ENCODE results near the gene MPC2.

The MPC2 gene

DNA sequence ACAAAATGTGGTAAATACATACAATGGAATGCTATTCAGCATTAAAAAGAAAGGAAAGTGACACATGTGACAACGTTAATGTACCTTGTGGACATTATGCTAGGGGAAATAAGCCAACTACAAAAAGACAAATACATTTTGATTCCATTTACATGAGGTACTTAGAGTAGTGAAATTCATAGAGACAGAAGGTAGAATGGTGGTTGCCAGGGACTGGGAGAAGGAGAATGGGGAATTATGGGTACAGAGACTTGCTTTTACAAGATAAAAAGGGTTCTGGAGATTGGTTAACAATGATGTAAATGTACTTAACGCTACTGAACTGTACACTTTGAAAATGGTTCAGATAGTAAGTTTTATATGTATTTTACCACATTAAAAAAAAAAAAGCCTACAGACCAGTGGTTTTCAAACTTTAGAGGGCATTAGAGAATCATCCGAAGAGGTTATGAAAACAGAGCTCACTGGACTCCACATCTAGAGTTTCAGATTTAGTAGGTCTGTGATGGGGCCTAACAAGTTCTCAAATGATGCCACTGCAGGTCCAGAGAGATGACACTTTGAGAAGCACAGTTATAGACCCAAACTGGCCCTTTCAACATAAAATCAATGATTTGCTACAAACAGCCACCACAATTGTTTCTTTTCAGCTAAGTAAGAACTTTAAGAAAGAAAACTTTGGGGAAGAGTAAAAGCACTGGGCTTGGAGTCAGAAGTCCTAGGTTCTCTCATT is 13.4 kb downstream of the MPC2 start:
- Histone ChIP-seq H2AFZ (ENCODE audit: low read depth, low read length) (no peak overlapping the region), H3K4me2 (ENCODE audit: insufficient read depth, low read length) (no peak overlapping the region), H3K79me2 (ENCODE audit: insufficient read depth, low read length) (peaks cover 23% of the 10 kb centered on the region), H3K4me1 (ENCODE audit: insufficient read depth, low read length) (no peaks in the 10 kb centered on the region), H3K9ac (ENCODE audit: low read depth, low read length) (no peak overlapping the region), H3K36me3 (ENCODE audit: insufficient read depth, low read length) (no peaks in the 10 kb centered on the region), H4K20me1 (ENCODE audit: insufficient read depth, low read length) (no peaks in the 10 kb centered on the region), H3K4me3 (ENCODE audit: low read depth in 1 of 2, low read length in 2 of 2) (no peak overlapping the region), H3K9me3 (ENCODE audit: insufficient read depth, low read length, severe bottlenecking) (no peaks in the 10 kb centered on the region), H3K27me3 (ENCODE audit: insufficient read depth, low read length, poor library complexity) (no peaks in the 10 kb centered on the region), H3K27ac (ENCODE audit: low read length) (no peak overlapping the region)
- ATAC-seq (ENCODE audit: insufficient read depth, low read depth) (no peak), DNase-seq (no peak)
- TF ChIP-seq, protein P1, sequence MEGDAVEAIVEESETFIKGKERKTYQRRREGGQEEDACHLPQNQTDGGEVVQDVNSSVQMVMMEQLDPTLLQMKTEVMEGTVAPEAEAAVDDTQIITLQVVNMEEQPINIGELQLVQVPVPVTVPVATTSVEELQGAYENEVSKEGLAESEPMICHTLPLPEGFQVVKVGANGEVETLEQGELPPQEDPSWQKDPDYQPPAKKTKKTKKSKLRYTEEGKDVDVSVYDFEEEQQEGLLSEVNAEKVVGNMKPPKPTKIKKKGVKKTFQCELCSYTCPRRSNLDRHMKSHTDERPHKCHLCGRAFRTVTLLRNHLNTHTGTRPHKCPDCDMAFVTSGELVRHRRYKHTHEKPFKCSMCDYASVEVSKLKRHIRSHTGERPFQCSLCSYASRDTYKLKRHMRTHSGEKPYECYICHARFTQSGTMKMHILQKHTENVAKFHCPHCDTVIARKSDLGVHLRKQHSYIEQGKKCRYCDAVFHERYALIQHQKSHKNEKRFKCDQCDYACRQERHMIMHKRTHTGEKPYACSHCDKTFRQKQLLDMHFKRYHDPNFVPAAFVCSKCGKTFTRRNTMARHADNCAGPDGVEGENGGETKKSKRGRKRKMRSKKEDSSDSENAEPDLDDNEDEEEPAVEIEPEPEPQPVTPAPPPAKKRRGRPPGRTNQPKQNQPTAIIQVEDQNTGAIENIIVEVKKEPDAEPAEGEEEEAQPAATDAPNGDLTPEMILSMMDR (IDR thresholded peaks at IDR 0.05; ENCODE audit: borderline replicate concordance, extremely low read depth, low read length, poor library complexity, severe bottlenecking): no peak
- TF ChIP-seq EZH2 (IDR thresholded peaks at IDR 0.05; ENCODE audit: borderline replicate concordance, low read depth, low read length, severe bottlenecking): no peak

DNA sequence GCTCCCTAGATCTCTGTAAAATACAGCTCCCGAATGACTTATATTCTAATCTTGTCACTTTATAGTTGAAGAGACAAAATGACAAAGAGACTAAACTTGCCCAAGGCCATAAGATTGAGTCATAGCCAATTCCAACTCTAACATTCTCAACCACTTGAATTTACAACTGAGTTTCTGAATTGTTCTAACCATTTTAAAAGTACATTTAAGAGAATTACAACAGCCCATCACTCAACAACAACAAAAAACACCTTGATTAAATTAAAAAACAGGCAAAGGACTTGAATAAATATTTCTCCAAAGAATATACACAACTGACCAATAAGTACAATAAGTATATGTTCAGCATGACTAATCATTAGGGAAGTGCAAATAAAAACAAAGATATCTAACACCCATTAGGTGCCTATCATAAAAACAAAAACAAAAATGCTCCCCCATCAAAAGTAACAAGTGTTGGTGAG is 14.2 kb downstream of the MPC2 start:
- Histone ChIP-seq H3K4me3 (ENCODE audit: low read depth in 1 of 2, low read length in 2 of 2) (no peak overlapping the region), H3K27ac (ENCODE audit: low read length) (no peak overlapping the region), H4K20me1 (ENCODE audit: insufficient read depth, low read length) (no peaks in the 10 kb centered on the region), H3K4me1 (ENCODE audit: insufficient read depth, low read length) (no peaks in the 10 kb centered on the region), H3K9ac (ENCODE audit: low read depth, low read length) (no peak overlapping the region), H3K79me2 (ENCODE audit: insufficient read depth, low read length) (peaks cover 18% of the 10 kb centered on the region), H3K9me3 (ENCODE audit: insufficient read depth, low read length, severe bottlenecking) (no peaks in the 10 kb centered on the region), H3K4me2 (ENCODE audit: insufficient read depth, low read length) (no peak overlapping the region), H3K27me3 (ENCODE audit: insufficient read depth, low read length, poor library complexity) (no peaks in the 10 kb centered on the region), H3K36me3 (ENCODE audit: insufficient read depth, low read length) (peaks cover 6% of the 10 kb centered on the region; the same call in 1 of the 2 replicates), H2AFZ (ENCODE audit: low read depth, low read length) (no peak overlapping the region)
- TF ChIP-seq, protein P1 (IDR thresholded peaks at IDR 0.05; ENCODE audit: borderline replicate concordance, extremely low read depth, low read length, poor library complexity, severe bottlenecking): no peak
- TF ChIP-seq EZH2 (IDR thresholded peaks at IDR 0.05; ENCODE audit: borderline replicate concordance, low read depth, low read length, severe bottlenecking): no peak
- DNase-seq (no peak), ATAC-seq (ENCODE audit: insufficient read depth, low read depth) (no peak)

DNA sequence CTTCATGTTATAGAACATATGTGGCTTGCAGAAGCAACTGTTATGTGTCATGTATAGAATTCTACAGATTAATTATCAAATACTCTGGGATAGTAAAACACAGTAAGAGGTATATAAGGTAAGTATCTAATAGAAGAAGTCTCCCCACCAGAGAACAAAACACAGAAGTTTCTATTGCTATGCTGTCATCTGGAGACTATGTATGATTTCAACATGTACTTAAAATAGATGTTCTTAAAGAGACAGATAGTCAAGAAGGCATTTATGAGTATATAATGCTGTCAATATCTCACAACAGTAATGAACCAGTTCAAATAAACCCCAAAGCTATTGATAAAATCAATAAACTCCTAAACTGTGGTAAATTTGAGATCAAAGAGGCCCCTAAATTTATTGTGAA is 14.8 kb downstream of the MPC2 start:
- no peak overlapping the region for H2AFZ ChIP-seq (ENCODE audit: low read depth, low read length)
- no peak overlapping the region for H3K4me3 ChIP-seq (ENCODE audit: low read depth in 1 of 2, low read length in 2 of 2)
- H3K9ac ChIP-seq (ENCODE audit: low read depth, low read length): no peak overlapping the region
- H3K4me1 ChIP-seq (ENCODE audit: insufficient read depth, low read length): no peaks in the 10 kb centered on the region
- DNase-seq: no peak
- H3K79me2 ChIP-seq (ENCODE audit: insufficient read depth, low read length): peaks cover 12% of the 10 kb centered on the region
- TF ChIP-seq EZH2 (IDR thresholded peaks at IDR 0.05; ENCODE audit: borderline replicate concordance, low read depth, low read length, severe bottlenecking): no peak
- TF ChIP-seq, protein P1 (IDR thresholded peaks at IDR 0.05; ENCODE audit: borderline replicate concordance, extremely low read depth, low read length, poor library complexity, severe bottlenecking): no peak
- H3K36me3 ChIP-seq (ENCODE audit: insufficient read depth, low read length): peaks cover 11% of the 10 kb centered on the region; the same call in 1 of the 2 replicates
- H3K27ac ChIP-seq (ENCODE audit: low read length): no peak overlapping the region
- H3K27me3 ChIP-seq (ENCODE audit: insufficient read depth, low read length, poor library complexity): no peaks in the 10 kb centered on the region
- no peaks in the 10 kb centered on the region for H4K20me1 ChIP-seq (ENCODE audit: insufficient read depth, low read length)
- no peak for ATAC-seq (ENCODE audit: insufficient read depth, low read depth)
- no peaks in the 10 kb centered on the region for H3K9me3 ChIP-seq (ENCODE audit: insufficient read depth, low read length, severe bottlenecking)
- no peak overlapping the region for H3K4me2 ChIP-seq (ENCODE audit: insufficient read depth, low read length)

Measured in DND-41 (cell line).